ENCODE results near the gene GSK3B.
"Not testable (repeated sequence)": the region's sequence is repeated elsewhere in the genome, so short reads cannot be mapped to it uniquely, and the experiment has no call there.

Gene GSK3B

GRCh38 chr3:120052677-120053076, 41.6 kb downstream of the GSK3B start:
- Histone ChIP-seq H2BK15ac (replicated peaks; ENCODE audit: low read depth) (no peak overlapping the region), H2BK120ac (ENCODE audit: low read depth, low read length) (no peak overlapping the region), H4K5ac (ENCODE audit: low read length) (no peak overlapping the region), H3K79me2 (ENCODE audit: control insufficient read depth, insufficient read depth, low read length) (peaks cover 38% of the 10 kb centered on the region), H3K56ac (ENCODE audit: low read length) (no peak overlapping the region), H3K9ac (ENCODE audit: low read length) (no peak overlapping the region), H3K4ac (ENCODE audit: low read depth, low read length) (no peak overlapping the region), H3K18ac (ENCODE audit: low read length) (no peak overlapping the region), H3K27me3 (ENCODE audit: insufficient read depth, low read length, poor library complexity) (no peaks in the 10 kb centered on the region), H3K23ac (ENCODE audit: low read length) (no peak overlapping the region), H3K36me3 (ENCODE audit: control insufficient read depth, insufficient read depth, low read length) (no peaks in the 10 kb centered on the region), H3K4me2 (ENCODE audit: low read length) (no peak overlapping the region), H3K27ac (ENCODE audit: low read depth, low read length) (no peak overlapping the region), H2BK5ac (ENCODE audit: low read length) (no peak overlapping the region), H4K8ac (ENCODE audit: low read depth, low read length) (no peak overlapping the region), H3K4me1 (ENCODE audit: control insufficient read depth, low read depth, low read length) (peaks cover 3% of the 10 kb centered on the region), H3K4me3 (ENCODE audit: low read length) (no peak overlapping the region), H3K79me1 (ENCODE audit: low read length) (peaks cover 9% of the 10 kb centered on the region), H2AK5ac (ENCODE audit: low read length) (no peak overlapping the region)
- DNase-seq: no peak
- WGBS (ENCODE audit: extremely low coverage, insufficient coverage, low lambda C conversion rate): no CpG with 5 or more reads among the region's 3 CpGs

GRCh38 chr3:120052225-120052624, 42.0 kb downstream of the GSK3B start:
- no peak for DNase-seq
- WGBS (ENCODE audit: extremely low coverage, insufficient coverage, low lambda C conversion rate): no CpG with 5 or more reads among the region's 2 CpGs
- no peak overlapping the region for H3K56ac ChIP-seq (ENCODE audit: low read length)
- no peak overlapping the region for H3K23ac ChIP-seq (ENCODE audit: low read length)
- no peak overlapping the region for H2BK5ac ChIP-seq (ENCODE audit: low read length)
- H2AK5ac ChIP-seq (ENCODE audit: low read length): no peak overlapping the region
- H4K5ac ChIP-seq (ENCODE audit: low read length): no peak overlapping the region
- H2BK15ac ChIP-seq (replicated peaks; ENCODE audit: low read depth): no peak overlapping the region
- H3K4me3 ChIP-seq (ENCODE audit: low read length): no peak overlapping the region
- no peak overlapping the region for H3K9ac ChIP-seq (ENCODE audit: low read length)
- H3K36me3 ChIP-seq (ENCODE audit: control insufficient read depth, insufficient read depth, low read length): no peaks in the 10 kb centered on the region
- peaks cover 39% of the 10 kb centered on the region for H3K79me2 ChIP-seq (ENCODE audit: control insufficient read depth, insufficient read depth, low read length)
- no peak overlapping the region for H3K27ac ChIP-seq (ENCODE audit: low read depth, low read length)
- no peak overlapping the region for H4K8ac ChIP-seq (ENCODE audit: low read depth, low read length)
- no peak overlapping the region for H3K18ac ChIP-seq (ENCODE audit: low read length)
- H3K79me1 ChIP-seq (ENCODE audit: low read length): peaks cover 9% of the 10 kb centered on the region
- no peak overlapping the region for H3K4me2 ChIP-seq (ENCODE audit: low read length)
- H2BK120ac ChIP-seq (ENCODE audit: low read depth, low read length): no peak overlapping the region
- no peak overlapping the region for H3K4ac ChIP-seq (ENCODE audit: low read depth, low read length)
- no peaks in the 10 kb centered on the region for H3K27me3 ChIP-seq (ENCODE audit: insufficient read depth, low read length, poor library complexity)
- H3K4me1 ChIP-seq (ENCODE audit: control insufficient read depth, low read depth, low read length): peaks cover 3% of the 10 kb centered on the region

- not testable (repeated sequence) for H4K8ac ChIP-seq (ENCODE audit: low read depth, low read length); H2BK5ac ChIP-seq (ENCODE audit: low read length); H3K79me1 ChIP-seq (ENCODE audit: low read length); H3K36me3 ChIP-seq (ENCODE audit: control insufficient read depth, insufficient read depth, low read length); H2BK15ac ChIP-seq (replicated peaks; ENCODE audit: low read depth); H3K4me3 ChIP-seq (ENCODE audit: low read length); H2AK5ac ChIP-seq (ENCODE audit: low read length); DNase-seq; H3K56ac ChIP-seq (ENCODE audit: low read length); H3K27ac ChIP-seq (ENCODE audit: low read depth, low read length); H3K4me1 ChIP-seq (ENCODE audit: control insufficient read depth, low read depth, low read length); H3K4ac ChIP-seq (ENCODE audit: low read depth, low read length); H3K9ac ChIP-seq (ENCODE audit: low read length); H2BK120ac ChIP-seq (ENCODE audit: low read depth, low read length); H3K27me3 ChIP-seq (ENCODE audit: insufficient read depth, low read length, poor library complexity); H4K5ac ChIP-seq (ENCODE audit: low read length); H3K23ac ChIP-seq (ENCODE audit: low read length); H3K18ac ChIP-seq (ENCODE audit: low read length); H3K4me2 ChIP-seq (ENCODE audit: low read length)
- no CpG with 5 or more reads among the region's 5 CpGs for WGBS (ENCODE audit: extremely low coverage, insufficient coverage, low lambda C conversion rate)
- peaks cover 39% of the 10 kb centered on the region for H3K79me2 ChIP-seq (ENCODE audit: control insufficient read depth, insufficient read depth, low read length)
Measured at GRCh38 chr3:120051570-120051969, 42.7 kb downstream of the GSK3B start.

- H3K27me3 ChIP-seq (ENCODE audit: insufficient read depth, low read length, poor library complexity): no peaks in the 10 kb centered on the region
- no peak overlapping the region for H3K27ac ChIP-seq (ENCODE audit: low read depth, low read length)
- no peak overlapping the region for H3K56ac ChIP-seq (ENCODE audit: low read length)
- no peak for DNase-seq
- H2BK15ac ChIP-seq (replicated peaks; ENCODE audit: low read depth): no peak overlapping the region
- H3K18ac ChIP-seq (ENCODE audit: low read length): no peak overlapping the region
- no peak overlapping the region for H2BK5ac ChIP-seq (ENCODE audit: low read length)
- H2BK120ac ChIP-seq (ENCODE audit: low read depth, low read length): no peak overlapping the region
- H3K23ac ChIP-seq (ENCODE audit: low read length): no peak overlapping the region
- no peak overlapping the region for H3K9ac ChIP-seq (ENCODE audit: low read length)
- H3K4me1 ChIP-seq (ENCODE audit: control insufficient read depth, low read depth, low read length): peaks cover 3% of the 10 kb centered on the region
- H3K36me3 ChIP-seq (ENCODE audit: control insufficient read depth, insufficient read depth, low read length): no peaks in the 10 kb centered on the region
- peaks cover 7% of the 10 kb centered on the region for H3K79me1 ChIP-seq (ENCODE audit: low read length)
- H2AK5ac ChIP-seq (ENCODE audit: low read length): no peak overlapping the region
- peaks cover 44% of the 10 kb centered on the region for H3K79me2 ChIP-seq (ENCODE audit: control insufficient read depth, insufficient read depth, low read length)
- H3K4me3 ChIP-seq (ENCODE audit: low read length): no peak overlapping the region
- H4K5ac ChIP-seq (ENCODE audit: low read length): no peak overlapping the region
- no CpG with 5 or more reads among the region's 4 CpGs for WGBS (ENCODE audit: extremely low coverage, insufficient coverage, low lambda C conversion rate)
- no peak overlapping the region for H3K4ac ChIP-seq (ENCODE audit: low read depth, low read length)
- no peak overlapping the region for H4K8ac ChIP-seq (ENCODE audit: low read depth, low read length)
- no peak overlapping the region for H3K4me2 ChIP-seq (ENCODE audit: low read length)
Measured at GRCh38 chr3:120049881-120050539, 44.2 kb downstream of the GSK3B start.

GRCh38 chr3:120049072-120049471, 45.2 kb downstream of the GSK3B start:
- H3K27me3 ChIP-seq (ENCODE audit: insufficient read depth, low read length, poor library complexity): no peaks in the 10 kb centered on the region
- no peak overlapping the region for H2AK5ac ChIP-seq (ENCODE audit: low read length)
- no peaks in the 10 kb centered on the region for H3K36me3 ChIP-seq (ENCODE audit: control insufficient read depth, insufficient read depth, low read length)
- no peak overlapping the region for H4K5ac ChIP-seq (ENCODE audit: low read length)
- no peak overlapping the region for H2BK15ac ChIP-seq (replicated peaks; ENCODE audit: low read depth)
- WGBS (ENCODE audit: extremely low coverage, insufficient coverage, low lambda C conversion rate): no CpG with 5 or more reads among the region's 2 CpGs
- no peak overlapping the region for H3K4ac ChIP-seq (ENCODE audit: low read depth, low read length)
- no peak overlapping the region for H3K9ac ChIP-seq (ENCODE audit: low read length)
- DNase-seq: no peak
- peaks cover 14% of the 10 kb centered on the region for H3K79me1 ChIP-seq (ENCODE audit: low read length)
- no peak overlapping the region for H3K56ac ChIP-seq (ENCODE audit: low read length)
- no peak overlapping the region for H3K4me3 ChIP-seq (ENCODE audit: low read length)
- no peak overlapping the region for H2BK120ac ChIP-seq (ENCODE audit: low read depth, low read length)
- H3K23ac ChIP-seq (ENCODE audit: low read length): no peak overlapping the region
- peaks cover 48% of the 10 kb centered on the region for H3K79me2 ChIP-seq (ENCODE audit: control insufficient read depth, insufficient read depth, low read length)
- no peak overlapping the region for H4K8ac ChIP-seq (ENCODE audit: low read depth, low read length)
- no peak overlapping the region for H3K27ac ChIP-seq (ENCODE audit: low read depth, low read length)
- H3K18ac ChIP-seq (ENCODE audit: low read length): no peak overlapping the region
- no peak overlapping the region for H3K4me2 ChIP-seq (ENCODE audit: low read length)
- H3K4me1 ChIP-seq (ENCODE audit: control insufficient read depth, low read depth, low read length): peaks cover 3% of the 10 kb centered on the region
- H2BK5ac ChIP-seq (ENCODE audit: low read length): no peak overlapping the region

GRCh38 chr3:120048355-120049041, 45.7 kb downstream of the GSK3B start:
- Histone ChIP-seq H2BK120ac (ENCODE audit: low read depth, low read length) (no peak overlapping the region), H4K8ac (ENCODE audit: low read depth, low read length) (no peak overlapping the region), H3K4ac (ENCODE audit: low read depth, low read length) (no peak overlapping the region), H3K4me1 (ENCODE audit: control insufficient read depth, low read depth, low read length) (peaks cover 3% of the 10 kb centered on the region), H3K9ac (ENCODE audit: low read length) (no peak overlapping the region), H3K23ac (ENCODE audit: low read length) (no peak overlapping the region), H3K36me3 (ENCODE audit: control insufficient read depth, insufficient read depth, low read length) (no peaks in the 10 kb centered on the region), H3K18ac (ENCODE audit: low read length) (no peak overlapping the region), H2AK5ac (ENCODE audit: low read length) (no peak overlapping the region), H2BK5ac (ENCODE audit: low read length) (no peak overlapping the region), H3K4me2 (ENCODE audit: low read length) (no peak overlapping the region), H3K79me1 (ENCODE audit: low read length) (peaks cover 17% of the 10 kb centered on the region), H3K27ac (ENCODE audit: low read depth, low read length) (no peak overlapping the region), H3K27me3 (ENCODE audit: insufficient read depth, low read length, poor library complexity) (no peaks in the 10 kb centered on the region), H3K56ac (ENCODE audit: low read length) (no peak overlapping the region), H3K4me3 (ENCODE audit: low read length) (no peak overlapping the region), H3K79me2 (ENCODE audit: control insufficient read depth, insufficient read depth, low read length) (peaks cover 53% of the 10 kb centered on the region), H4K5ac (ENCODE audit: low read length) (no peak overlapping the region), H2BK15ac (replicated peaks; ENCODE audit: low read depth) (no peak overlapping the region)
- DNase-seq: no peak
